GM21381 (cell line): ENCODE measurements around the gene C15orf39.
"Not testable (repeated sequence)": the region's sequence is repeated elsewhere in the genome, so short reads cannot be mapped to it uniquely, and the experiment has no call there.

Source experiments
- ATAC-seq: cut with Tn5 transposase; IDR thresholded peaks from one replicate; pipeline ENCODE4 v1.9.1; 2021; ENCODE audit warnings: mild to moderate bottlenecking, moderate library complexity; ENCODE audit not compliant: unreplicated experiment

The C15orf39 gene

DNA sequence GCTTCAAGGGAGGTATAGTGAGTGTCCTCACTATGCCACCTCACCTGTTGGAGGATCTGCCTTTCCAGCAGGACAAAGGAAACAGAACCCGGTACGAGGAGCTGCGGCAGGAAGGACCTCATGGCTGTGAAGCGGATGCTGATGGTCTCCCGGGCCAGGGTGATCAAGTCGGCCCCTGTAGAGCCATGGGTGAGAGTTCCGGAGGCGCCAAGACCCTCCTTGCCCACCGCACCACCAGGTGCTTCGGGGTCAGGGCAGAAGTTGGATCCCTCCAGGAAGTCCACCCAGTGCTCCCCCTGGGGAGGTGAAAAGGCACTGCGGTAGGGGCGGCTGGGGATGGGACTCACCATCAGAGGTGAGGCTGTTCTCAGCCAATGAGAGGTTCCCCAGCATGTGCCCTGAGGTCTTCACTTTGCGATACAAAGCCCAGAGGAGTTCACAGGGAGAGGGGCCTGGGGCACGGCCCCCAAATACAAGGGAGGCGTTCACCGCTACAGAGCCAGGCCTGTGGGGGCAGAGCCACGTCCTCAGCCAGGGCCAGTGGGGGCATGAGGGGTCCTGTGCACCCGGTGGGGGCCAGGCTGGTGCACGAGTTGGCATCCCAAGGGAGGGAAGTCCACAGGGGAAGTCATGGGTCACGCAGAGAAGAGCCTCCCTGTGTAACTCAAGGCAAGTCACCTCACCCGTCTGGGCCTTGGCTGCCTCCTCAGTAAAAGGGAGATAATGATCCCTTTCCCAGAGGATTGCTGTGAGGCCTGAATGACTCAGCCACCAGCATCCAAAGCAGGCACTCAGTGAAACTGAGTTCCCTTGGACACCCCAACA, 27.7 kb downstream of the C15orf39 start:
- no peak for ATAC-seq

DNA sequence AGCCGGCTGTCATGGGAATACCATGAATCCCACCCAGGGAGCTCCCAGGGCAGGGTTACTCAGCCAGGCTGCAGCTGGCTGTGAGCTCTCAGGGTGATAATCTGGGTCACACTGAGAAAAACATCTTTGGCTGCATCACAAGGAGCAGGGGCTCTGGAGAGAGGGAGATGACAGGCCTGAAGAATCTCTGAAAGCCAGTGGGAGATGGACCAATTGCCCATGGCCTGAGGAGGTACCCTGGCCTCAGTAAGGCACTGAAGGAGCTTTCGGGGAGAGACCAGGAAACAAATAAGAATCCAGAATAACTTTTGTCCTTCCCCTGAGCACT, 28.3 kb downstream of the C15orf39 start:
- no peak for ATAC-seq

DNA sequence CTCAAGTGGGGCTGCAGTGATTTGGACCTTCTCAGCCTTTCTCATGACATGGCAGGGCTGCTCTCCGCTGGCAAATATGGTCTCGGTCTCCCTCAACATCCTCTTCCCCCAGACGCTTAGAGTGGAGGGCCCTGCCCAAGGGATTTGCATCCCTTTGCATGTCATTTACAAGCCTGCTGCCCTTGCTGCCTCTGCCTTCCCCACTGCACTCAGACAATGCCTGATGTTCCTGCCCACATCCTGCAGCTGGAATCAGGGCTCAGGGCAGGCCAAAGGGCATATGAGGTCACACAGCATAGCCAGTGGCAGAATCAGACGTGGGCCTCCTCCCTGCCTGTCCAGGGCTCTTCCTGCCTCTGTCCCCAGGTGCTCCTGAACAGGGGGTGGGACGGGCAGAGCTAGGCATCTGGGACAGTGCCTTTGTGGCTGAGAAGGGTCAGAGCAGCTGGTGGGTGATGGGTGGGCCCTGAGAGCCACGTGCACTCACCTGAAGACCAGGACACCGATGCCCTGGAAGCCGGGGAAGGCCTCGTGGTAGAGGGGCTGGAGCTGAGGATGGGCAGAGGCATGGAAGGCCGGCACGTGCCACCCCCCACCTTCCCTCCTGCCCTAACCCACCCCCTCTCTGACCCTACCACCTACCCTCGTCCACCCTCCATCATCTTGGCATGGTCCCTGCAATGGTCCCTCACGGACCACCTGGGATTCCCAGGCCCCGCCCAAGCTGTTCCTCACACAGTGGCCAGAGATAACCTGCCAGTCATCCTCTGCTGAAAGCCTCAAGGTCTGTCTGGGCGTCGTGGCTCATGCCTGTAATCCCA, 29.1 kb downstream of the C15orf39 start:
- ATAC-seq, result no peak

DNA sequence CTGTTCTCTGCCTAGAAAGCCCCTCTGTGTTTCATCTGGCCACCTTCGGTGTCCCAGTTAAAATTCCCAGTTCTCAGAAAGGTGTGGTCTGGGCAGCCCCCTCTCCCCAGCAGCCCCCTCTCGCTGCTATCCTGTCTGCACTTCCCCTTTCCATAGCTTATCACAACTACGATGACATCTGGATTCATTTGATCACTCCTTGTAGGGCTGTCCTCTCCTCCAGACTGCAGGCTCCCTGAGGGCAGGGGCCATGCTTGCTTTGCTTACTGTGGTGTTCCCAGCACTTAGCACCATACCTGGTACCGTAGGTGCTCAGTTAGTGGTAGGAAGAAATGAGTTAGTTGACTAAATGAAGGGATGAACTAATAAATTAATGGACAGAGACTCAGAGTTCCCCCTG, 30.2 kb downstream of the C15orf39 start:
- ATAC-seq, result no peak

DNA sequence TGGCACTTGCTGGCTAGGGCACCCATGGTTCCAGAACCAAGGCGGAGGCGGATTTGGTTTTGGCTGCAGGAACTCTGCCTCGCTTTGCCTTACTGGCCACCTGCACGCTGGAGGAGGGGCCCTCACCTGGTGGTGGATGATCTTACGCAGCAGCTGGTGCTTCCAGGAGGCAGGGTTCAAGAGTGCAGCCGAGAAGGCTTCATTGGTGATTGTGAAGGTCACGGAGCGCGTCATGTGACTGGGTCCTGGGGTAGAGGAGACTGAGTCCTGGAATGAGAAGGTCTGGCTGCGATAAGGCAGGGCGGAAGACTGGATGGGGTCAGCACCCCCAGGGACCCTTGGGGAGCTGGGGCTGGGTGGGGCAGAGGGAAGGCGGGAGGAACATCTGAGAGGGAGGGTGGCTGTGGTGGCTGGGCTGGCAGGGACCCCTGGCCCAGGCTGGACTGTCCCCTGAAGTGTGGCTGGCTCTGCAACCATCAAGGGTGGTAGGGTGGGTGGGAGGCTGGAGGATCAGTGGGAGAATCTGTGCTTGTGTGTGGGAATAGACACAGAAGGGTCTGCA, 30.7 kb downstream of the C15orf39 start:
- ATAC-seq, result no peak

DNA sequence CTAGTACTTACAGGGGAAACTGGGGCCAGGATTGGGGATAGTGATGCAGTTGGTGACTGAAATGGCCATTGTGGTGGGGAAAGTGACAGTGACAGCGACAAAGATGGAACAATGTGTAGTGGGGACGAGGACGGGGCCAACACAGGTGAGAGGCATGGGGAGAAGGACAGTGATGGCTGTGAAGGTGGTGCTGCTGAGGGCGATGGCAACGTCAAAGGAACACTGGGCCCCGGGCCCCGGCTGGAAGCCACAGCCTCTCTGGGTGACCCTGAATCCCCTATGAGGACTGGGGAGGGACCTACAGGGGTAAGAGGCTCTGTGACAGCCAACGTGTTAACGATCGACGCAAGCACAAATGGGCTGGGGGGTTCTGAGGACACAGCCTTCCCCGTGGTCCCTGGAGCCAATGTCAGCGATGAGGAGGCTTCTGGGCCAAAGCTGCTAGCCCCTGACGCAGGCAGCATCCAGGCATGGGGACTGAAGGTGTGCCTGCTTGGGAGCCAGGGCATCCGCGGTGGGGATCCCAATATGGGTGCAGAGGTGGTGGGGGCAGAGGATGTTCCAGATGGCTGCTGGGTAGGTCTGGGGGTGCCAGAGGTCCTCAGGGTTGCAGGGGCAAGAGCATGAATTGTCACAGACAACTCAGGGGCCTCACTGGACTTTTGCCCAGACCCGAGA, 31.3 kb downstream of the C15orf39 start:
- no peak for ATAC-seq

DNA sequence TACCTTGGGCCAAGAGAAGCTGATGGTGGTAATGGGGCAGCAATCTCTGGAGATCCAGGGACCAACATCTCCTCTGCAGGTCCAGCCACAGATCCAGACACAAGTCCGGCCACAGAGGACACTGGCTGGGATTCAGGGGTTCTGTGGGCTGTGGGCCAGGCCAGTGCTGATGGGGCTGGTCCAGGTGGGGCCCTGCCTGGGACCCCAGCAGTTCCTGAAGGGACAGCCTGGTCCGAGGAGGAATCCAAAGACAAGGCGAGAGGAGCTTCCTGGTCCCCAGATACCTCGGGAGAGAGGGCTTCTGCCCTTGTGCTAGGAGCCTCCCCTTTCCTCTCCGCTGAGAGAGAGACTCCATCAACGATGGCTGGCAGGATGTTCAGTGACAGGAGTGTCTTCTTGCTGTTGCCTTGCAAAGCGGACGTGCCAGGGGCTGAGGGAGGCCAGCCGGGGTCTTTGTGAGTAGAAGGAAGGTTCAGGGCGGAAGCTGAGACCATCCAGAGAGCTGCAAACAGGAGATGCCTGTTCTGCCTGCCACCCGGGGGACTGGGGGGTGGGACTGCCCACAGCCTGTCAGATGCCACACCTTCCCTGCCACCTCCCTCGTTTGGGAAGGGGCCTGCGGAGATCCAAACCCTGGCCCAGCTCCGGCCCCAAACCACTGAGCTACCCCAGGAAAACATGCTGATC, 32.0 kb downstream of the C15orf39 start:
- no peak for ATAC-seq

DNA sequence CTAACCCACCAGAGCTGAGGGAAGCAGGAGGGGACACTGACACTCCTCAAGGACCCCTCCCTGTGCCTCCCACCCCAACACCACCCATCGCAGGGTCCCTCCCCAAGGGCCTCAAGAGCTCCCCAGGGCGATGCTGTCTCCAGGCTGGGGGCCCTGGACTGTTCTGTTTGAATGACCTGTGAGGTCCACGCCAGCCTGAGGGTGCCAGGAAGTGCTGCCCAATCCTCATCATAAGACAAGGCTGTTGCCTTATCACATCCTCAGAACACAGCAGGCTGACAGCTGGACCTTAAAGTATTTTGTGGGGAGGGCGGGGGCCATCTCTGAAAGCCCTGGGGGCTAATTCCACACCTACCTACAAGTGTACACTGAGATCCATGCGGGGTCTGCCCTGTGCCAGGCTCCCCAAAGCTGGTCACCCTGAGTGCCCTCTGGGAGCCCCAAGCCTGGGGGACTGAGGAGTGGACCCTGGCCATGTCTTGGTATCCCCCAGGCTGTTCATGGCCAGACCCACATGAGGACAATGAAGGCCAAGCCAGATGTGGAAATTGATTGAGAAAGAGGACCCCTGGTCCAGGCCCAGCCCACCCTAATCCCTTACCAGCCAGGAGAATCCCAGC, 32.6 kb downstream of the C15orf39 start:
- no peak for ATAC-seq

DNA sequence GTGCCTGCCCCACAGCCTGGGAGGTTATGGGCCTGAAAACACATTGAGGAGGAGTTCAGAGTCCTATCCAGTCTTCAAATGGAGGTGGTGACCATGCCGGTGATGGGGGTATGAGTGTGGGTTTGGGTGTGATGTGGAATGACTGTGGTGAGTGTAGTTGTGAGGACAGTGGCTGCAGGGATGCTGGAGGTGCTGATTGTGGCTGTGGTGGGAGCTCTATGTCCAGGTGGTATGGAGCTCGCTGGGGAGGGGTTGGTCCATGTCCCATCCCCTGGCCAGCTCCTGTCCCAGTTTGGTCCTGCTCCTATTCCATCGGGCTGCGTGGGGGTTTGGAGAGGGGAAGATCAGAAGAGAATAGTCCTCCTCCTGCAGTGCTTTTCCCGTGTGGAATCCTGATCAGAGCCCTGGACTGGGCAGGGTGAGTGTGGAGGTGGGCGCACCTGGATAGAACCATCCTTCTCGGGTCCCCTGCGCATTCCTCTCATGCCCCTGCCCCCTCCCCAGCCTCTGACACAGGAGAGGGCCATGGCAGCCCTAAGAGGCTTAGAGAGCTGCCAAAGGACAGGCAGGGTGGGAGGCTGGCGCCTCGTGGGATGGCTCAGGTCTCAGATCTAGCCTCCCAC, 33.5 kb downstream of the C15orf39 start:
- no peak for ATAC-seq

DNA sequence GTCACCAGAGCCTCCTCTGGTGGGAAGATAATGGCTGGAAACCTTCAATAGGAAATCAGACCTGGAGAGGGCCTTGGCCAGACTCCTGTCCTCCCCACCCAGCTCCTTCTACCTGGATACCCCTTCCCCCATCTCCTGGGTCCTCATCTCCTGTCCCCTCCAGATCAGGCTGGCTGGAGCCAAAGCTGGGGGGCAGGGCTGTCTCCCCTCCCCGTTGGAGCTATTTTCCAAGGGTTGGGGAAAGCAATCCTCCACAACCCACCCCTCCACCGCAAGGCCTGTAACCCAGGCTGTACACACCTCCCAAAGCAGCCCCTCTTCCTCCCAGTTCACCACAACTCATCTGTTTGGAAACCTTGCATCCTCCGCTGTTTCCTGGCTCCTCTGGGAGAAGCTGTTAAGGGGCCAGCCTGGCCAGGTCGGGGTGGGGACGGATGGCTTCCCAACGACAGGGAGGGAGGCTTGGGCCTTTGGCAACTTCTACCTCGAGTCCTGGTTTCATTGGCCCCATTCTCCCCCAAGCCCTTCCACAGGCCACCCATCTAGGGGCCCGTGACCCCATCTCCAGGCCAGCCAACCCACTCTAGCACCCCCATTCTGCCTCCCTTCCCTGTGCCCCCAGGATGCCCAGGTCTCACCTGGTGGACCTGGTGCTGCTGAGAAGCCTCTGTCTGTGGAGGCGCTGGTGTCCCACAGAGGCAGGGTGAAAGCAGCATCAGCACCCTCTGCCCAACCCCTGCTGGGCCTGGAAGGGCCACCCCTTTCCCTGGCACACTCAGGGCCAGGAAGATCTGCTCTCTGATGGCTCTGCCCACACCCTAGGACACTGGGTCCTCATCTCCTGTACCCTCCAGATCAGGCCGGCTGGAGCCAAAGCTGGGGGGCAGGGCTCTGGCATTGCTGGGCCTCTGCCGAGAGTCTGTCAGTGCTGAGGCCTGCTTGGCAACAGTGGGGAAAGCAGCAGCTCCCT, 34.4 kb downstream of the C15orf39 start:
- no peak for ATAC-seq

DNA sequence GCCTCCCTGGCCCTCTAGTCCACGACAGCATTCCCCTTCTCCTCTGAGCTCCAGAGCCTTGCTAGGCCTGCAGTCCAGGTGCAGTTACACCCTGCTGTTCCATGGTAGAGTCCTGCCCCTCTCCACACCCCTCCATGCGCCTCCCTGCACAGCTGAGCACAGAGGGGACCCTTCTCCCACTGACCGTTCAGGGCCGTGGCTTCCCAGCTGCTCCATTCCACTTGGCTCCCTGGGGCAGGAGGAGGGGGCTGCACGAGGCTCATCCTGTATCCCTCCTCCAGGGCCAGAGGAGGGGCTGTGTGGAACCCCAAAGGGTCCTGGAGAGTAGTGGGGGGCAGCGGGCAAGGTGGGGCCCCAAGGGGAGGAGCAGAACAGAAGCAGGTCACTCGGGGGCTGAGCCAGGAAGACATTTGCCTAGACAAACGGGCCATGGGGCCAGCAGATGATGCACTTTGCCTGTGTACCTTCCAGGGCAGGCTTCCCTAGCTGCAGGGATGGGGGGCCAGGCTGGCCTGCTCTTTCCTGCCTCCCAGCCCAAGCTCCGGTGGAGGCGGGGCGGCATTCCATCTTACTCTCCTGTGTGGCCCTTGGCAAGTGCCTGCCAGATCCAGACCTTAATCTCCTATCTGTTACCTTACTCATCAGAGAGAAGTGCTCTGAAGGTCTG, 35.8 kb downstream of the C15orf39 start:
- no peak for ATAC-seq

DNA sequence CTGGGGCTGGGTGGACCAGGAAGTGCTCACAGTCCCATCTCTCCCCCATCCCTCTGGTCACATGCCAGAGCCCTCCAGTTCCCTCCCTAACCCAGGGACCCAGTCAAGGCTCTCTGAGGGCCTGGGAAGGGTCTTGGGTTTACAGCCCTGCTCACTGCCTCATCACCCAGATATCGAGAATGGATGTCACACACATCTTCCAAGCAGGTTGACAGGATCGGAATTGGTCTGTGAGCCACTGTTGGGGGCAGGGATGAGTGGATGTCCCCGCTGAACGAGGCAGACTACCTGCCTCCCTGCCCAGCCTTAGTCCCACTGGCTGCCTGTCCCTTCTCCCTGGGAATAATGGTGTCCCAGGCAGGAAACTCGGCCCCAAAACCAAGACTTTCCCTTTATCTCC, 36.5 kb downstream of the C15orf39 start:
- ATAC-seq, result no peak

DNA sequence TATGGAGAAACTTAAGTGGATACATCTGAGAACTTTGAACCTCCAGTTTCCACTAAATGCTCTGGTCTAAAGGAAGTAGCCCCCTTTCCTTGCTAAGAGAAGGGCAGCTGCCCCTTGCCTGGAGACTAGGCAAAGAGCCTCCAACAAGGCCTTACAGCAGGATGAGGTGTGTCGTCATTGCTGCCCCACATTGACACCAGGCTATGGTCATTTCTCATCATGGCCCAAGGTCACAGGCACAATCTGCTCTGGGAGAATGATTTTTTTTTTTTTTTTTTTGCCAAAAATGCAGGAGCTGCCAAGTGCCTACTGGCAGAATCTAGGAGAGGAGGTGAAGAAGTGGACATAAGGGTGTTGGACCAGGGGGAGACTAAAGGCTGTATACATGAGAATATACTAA, 44.1 kb downstream of the C15orf39 start:
- ATAC-seq, result not testable (repeated sequence)

DNA sequence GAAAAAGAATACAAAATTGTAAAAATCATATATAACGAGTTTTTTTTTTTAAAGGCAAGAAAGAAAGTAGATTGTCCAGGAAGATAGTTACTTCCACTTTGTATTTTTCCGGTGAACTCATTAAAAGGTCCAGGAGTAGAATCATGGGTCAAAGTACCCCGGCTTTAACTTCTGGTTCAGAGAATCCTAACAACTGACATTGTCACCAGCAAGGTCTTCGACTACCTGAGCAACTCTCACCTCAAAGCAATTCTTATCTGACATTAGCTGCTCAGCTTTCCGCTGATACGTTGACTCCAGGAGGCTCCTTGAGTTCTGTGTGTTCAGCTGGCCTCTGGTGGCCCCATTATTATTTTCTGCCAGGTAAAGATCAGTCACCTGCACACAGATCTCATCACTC, 47.3 kb downstream of the C15orf39 start:
- not testable (repeated sequence) for ATAC-seq

DNA sequence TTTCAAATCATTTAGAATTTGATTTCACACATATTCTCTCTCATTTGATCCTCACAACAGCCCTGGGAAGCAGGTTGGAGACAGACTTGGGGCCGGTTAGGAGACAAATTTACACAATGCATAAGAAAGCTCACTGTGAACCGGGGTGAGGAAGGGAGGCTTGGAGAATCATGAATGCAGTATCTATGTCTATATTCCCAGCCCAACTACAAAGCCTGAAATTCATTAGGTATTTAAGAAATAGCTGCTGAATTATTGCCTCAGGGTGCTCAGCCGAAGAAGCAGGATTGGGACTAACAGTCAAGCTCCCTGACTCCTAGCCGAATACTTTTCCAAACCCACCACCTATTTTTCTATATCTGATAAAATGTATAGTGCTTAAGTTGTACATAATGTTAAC, 48.0 kb downstream of the C15orf39 start:
- no peak for ATAC-seq

DNA sequence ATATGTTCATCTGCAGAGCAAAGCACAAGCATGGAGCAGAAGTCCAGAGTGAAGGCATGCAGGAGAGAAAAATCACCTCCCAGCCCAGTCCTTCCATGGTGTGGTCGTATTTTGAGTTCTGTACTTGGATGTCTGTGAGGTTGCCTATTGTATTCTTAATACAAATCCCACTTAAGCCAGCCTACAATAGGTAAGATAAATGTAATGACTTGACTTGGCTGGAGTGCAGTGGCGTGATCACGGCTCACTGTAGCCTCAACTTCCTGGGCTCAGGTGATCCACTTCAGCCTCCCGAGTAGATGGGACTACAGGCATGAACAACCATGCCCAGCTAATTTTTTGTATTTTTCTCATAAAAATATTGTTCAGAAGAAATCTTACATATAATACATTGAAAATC, 49.7 kb downstream of the C15orf39 start:
- not testable (repeated sequence) for ATAC-seq

DNA sequence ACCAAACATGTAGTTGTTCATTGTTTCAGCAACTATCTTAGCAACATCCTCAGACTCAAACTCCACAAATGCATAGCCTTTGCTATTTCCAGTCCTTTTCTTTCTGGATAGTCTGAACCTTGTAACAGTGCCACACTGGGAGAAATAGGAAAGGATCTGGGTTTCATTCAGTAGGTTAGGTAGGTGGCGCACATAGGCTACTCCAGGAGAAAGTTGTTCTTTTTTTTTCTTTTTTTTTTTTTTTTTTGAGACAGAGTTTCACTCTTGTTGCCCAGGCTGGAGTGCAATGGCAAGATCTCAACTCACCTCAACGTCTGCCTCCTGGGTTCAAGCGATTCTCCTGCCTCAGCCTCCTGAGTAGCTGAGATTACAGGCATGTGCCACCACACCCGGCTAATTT, 50.6 kb downstream of the C15orf39 start:
- ATAC-seq, result not testable (repeated sequence)

DNA sequence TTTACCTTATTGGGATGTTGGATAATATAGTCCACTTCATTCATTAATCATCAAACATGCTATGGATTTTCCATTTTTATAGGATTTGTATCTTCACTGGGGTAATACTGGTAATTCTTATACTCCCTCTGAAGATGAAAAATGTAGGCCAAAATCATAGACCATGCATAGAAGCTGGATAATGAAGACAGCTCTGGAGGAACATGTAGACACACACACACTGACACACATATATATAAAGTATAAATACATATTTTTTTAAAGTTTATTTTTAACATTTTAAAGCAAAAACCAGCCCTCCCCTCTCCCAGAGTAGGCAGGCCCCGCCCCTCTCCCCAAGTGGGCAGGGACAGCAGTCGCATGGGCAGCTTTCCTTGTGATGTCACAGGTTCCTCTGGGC, 56.4 kb downstream of the C15orf39 start, which contains the start of gene GOLGA6C:
GOLGA6C (plus strand) TSS at position 301 of the 400 bp plus-strand sequence. CDS start 265 bp downstream, outside the sequence.
- ATAC-seq, result not testable (repeated sequence)
